K562 (cell line): ENCODE data around the gene DROSHA.

Experiments
- MCM3 ChIP-seq: fragments of 450-650 bp; IDR thresholded peaks from 2 replicates; pipeline ENCODE4 v1.6.1; 2016
- TCF7L2 ChIP-seq: fragments of 150-350 bp; IDR thresholded peaks from 2 replicates; pipeline ENCODE4 v1.6.1; 2016; ENCODE audit warnings: low read depth, mild to moderate bottlenecking, low read length, moderate library complexity
- TF ChIP-seq, protein P1 (sequence below): sonication (generic); formaldehyde crosslinking; IDR thresholded peaks from 2 replicates; pipeline ENCODE4 v1.5.0; 2020; ENCODE audit warnings: missing genetic modification reagents

DNA sequence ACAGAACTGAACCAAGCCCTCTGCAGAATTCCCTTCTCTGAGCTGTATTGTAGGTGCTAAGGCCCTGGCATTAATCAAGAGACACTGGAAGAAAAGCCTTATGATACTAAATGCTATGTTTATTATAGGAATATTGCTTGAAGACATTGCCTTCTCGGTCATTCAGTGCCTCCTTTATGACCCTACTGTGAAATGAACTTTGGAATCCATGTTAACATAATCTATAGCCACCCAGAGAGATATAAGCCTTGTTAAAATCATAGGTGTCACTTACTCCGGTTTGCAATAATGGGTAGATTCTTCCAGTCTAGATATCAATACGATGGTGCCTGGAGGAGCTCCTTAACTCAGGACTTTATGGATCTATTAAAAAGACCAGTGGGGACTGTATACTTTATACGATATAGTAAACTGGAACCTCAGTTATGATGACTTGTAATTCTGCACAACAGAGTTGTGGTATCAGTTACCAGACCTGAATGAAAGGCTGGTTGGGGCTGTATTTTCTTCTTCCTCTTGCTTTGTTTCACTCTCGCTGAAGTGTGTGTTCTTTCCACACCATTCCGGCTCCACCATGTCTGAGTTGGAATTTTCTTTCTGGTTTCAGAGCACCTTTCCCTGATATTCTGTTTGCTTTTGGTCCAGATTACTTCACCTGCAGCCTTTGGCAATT lies 154.5 kb downstream of the DROSHA start:
- TF ChIP-seq MCM3 (no peak), TCF7L2 (no peak)
- TF ChIP-seq, protein P1, sequence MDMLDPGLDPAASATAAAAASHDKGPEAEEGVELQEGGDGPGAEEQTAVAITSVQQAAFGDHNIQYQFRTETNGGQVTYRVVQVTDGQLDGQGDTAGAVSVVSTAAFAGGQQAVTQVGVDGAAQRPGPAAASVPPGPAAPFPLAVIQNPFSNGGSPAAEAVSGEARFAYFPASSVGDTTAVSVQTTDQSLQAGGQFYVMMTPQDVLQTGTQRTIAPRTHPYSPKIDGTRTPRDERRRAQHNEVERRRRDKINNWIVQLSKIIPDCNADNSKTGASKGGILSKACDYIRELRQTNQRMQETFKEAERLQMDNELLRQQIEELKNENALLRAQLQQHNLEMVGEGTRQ (CRISPR knock-in tag), result no peak
